ENCODE measurements around the gene NCKAP5.

Gene NCKAP5

DNA sequence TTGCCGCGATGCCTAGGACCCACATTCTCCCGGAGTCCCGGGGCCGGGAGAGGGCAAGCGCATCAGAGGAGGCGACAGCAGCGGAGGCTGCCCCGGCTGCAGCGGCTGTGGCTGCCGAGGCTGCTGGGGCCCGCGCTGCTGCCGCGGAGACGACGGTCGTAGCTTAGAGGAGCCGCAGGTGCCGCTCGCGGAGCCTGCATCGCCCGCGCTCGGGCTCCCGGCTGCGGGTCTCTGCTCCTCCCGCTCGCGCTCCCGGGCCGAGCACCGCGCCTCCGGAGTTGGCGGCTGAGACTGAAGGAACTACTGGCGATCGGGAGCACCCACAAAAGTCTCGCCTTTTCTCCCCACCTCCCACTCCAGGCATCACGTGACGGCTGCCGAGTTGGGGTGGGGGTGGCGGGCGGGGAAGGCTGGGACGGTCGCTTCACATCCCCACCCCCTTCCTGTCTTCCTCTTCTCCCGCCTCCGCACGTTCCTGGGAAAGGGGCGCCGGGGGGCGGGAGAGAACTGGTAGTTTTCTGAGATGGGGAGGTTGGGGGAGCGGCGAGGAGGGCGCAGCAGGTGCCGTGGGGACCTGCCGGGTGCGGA, 898.3 kb downstream of the NCKAP5 start, which contains the start of gene LYPD1:
Gene LYPD1 (minus strand): TSS at position 298 of the 588 bp plus-strand sequence. CDS start 273 bp downstream, at position 25.
- DNase-seq = no peak

DNA sequence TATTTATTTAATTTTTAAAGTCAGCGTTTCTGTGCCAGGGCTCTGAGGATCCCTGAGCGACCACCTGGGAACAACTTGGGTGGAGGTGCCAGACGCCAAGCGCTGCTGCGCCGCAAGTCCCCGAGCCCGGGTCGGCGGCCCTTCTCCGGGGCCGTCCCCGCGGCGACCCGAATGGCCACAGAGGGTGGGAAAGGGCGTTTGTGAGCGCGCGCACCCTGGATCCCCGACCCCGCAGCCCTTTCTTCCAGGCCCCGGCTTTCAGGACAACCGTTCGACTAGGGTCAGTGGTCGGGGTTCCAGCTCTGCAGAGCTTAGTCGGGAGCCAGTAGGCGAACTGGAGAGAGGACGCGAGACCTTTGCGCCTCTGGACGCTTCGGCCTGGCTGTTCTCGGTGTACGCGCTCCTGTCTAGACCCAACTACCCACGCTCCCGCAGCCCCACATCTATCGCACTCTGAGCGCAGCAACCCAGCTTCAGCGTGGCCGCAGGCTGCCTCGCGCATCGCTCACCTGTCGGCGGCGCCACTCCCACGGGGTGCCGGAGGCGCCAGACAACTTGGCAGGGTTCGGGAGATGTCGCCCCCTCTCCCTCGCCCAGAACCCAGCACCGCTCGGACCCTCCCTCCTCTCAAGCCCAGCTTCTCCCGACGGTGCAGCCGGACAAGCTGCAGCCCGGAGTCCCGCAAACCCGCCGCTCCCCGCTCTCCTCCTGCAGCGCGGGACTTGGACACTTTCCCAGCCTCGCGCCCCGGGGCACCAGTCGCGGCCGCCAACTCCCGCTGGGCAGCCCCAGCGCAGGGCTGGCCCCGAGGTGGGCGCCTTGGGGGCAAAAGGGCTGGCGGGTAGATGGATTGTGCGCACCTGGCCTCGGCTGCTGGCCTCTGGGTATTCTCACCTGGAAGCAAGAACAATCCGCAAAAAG, 899.0 kb downstream of the NCKAP5 start:
- no peak for DNase-seq

GRCh38 chr2:132668189-132668823, 900.0 kb downstream of the NCKAP5 start:
- no peak for DNase-seq

DNA sequence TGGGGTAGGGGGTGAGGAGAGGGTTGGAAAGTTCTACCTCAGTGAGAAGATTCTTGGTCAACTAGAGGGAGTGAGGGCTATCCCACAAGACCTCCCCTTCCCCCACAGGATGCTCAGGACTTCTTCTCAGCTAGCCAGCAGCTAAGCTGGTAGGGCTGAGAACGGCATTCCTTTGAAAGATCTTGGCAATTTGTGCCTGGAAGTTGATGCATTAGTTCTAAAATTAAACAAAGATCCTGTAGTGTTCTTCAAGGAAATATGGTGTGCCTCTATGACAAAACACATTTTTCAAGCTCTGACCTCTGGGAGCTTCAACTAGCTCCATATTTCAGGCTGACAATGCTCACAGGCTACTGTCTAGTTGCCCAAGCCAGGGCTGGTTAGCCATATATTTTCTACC, 900.6 kb downstream of the NCKAP5 start:
- DNase-seq = no peak

GRCh38 chr2:132665401-132666140, 902.7 kb downstream of the NCKAP5 start:
- DNase-seq = no peak

- no peak for DNase-seq
Observed at GRCh38 chr2:132664096-132664495, 904.2 kb downstream of the NCKAP5 start.

- no peak for DNase-seq
Observed at GRCh38 chr2:132662732-132663131, 905.5 kb downstream of the NCKAP5 start.

DNA sequence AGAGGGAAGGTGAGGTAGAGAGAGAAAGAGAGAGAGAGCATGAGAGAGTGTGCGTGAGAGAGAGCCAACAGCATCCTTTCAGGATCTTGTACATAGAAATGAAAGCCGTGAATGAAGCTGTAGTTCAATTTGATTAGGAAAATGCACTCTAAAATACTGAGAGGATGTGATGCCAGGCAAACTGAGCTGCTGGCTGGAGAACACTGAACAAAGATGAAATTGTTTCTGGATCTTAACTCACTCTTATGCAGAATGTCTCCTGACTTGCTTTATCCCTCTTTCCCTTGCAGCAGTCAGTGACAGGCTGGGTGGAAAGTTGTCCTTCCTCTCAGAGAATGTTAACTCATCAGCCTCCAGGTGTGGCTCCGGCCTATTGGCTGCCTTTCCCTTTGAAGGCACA, 908.9 kb downstream of the NCKAP5 start:
- no peak for DNase-seq

DNA sequence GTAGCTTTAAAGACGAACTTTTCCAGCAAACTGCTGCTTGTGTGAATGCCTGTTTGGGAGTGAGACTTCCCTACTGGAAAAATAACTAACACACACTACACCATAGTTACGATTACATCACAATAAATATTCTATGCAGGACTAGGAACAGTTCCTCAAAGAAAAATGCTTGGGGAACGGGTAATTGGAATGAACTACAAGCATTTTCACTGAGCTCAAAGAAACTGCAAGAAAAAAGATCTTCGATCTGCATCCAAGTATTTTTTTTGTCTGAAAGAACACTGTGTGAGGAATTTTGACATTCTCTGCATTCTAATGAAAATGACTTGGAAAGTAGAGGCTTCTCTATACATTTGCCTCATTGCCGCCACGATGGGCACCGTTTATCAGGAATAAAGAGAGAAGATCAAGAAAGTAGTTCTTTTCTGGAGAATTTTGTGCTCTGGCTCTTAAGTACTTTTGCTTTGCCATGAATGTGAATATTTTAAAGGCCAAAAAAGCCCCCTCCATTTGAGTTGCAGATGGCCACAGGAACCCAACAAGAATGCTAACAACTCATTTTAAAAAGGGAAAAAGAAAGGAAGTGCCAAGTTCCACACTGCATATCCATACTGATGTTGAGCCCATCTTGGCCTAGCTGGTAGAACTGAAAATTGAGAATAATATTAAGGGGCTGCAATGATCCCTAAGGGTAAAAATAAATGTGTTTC, 911.8 kb downstream of the NCKAP5 start:
- no peak for DNase-seq

GRCh38 chr2:132654968-132655367, 913.3 kb downstream of the NCKAP5 start:
- no peak for DNase-seq

- DNase-seq = no peak
Observed at GRCh38 chr2:132654335-132654734, 913.9 kb downstream of the NCKAP5 start.

GRCh38 chr2:132652474-132652873, 915.8 kb downstream of the NCKAP5 start:
- no peak for DNase-seq

- no peak for DNase-seq
Observed at GRCh38 chr2:132651115-132652045, 916.9 kb downstream of the NCKAP5 start.

DNA sequence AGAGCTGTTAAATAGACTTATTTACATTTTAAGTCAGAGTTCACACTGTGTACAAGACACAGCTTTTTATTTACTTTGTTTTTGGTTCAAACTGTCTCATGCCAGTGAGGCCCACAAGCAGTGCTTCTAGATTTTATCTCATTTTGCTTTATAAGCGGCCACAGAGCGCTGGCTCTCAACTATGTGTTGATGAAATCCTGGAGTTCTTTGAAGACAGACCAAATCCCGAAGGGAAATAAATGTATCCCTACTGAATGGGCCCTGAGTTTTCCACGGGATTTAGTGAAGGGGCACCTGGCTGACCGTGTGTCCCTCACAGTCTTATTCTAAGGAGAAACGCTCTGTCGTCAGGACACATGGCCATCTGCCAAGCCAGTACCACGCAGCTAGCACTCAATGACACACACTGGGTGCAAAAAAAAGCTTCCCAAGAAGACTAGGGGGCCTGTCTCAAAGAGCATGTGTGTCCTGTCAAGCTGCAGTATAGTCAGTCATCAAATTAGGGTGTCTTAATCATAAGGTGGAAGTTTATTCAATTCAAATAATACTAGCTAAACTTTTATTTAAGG, 921.6 kb downstream of the NCKAP5 start:
- DNase-seq = no peak

GRCh38 chr2:132645722-132646539, 922.3 kb downstream of the NCKAP5 start:
- no peak for DNase-seq

GRCh38 chr2:132645176-132645575, 923.1 kb downstream of the NCKAP5 start:
- DNase-seq = no peak

GRCh38 chr2:132642415-132642814, 925.8 kb downstream of the NCKAP5 start:
- DNase-seq = no peak

GRCh38 chr2:132641819-132642218, 926.4 kb downstream of the NCKAP5 start:
- no peak for DNase-seq

DNA sequence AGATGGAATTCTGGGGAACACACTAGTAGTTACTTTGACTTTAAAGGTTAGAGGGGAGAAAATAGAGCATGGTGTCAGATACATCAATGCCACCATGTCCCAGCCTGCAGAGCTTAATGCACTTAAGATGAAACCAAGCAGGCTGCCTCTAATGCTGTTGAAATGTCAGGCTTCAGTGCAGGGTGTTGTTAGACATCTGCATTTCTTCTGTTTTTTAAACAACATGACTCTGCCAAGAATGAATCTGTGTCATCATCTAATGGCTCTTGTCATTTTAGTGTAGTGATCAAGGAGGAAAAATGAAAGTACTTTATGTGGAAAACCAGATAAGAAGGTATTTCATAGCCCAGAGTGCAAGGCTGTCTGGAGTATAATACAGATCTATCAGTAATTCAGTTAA, 928.1 kb downstream of the NCKAP5 start:
- no peak for DNase-seq

All from activated CD4-positive, alpha-beta T cell treated with anti-CD3 and anti-CD28 coated beads for 1 hour (primary cell).